Esophagus muscularis mucosa (tissue), 4 donors: ENCODE results near the gene MYPN.

Experiments
- EP300 ChIP-seq: sonication (generic); formaldehyde crosslinking; IDR thresholded peaks from one replicate; pipeline ENCODE4 v1.6.1; 2017; ENCODE audit warnings: antibody characterized with exemption
- POLR2A ChIP-seq: fragments of 450-650 bp; IDR thresholded peaks from one replicate; pipeline ENCODE4 v1.6.1; 2017; ENCODE audit warnings: antibody characterized with exemption, moderate library complexity, mild to moderate bottlenecking, low read depth
- TF ChIP-seq, protein P1 (sequence below), 3 experiments: fragments of 200-600 bp in 2 of 3; fragments of 450-650 bp in 1 of 3; sonication (generic) in 2 of 3; IDR thresholded peaks; one replicate each; pipeline ENCODE4 v1.5.1; 2017 to 2019; ENCODE audit warnings: antibody characterized with exemption in 3 of 3, mild to moderate bottlenecking in 2 of 3, moderate library complexity in 1 of 3

DNA sequence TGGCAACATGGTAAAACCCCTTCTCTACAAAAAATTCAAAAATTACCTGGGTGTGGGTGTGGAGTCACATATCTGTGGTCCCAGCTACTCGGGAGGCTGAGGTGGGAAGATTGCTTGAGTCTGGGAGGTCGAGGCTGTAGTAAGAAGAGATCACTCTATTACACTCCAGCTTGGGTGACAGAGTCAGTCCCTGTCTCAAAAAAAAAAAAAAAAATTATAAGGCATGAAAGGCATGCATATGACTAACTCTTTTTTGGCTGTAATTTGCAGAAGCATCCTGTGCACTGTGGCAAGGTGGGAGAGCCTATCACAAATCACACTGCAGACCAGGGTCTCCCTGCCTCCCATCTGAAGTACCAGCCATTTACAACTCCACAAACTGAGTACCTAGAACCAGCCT is 14.1 kb upstream of the MYPN start:
- TF ChIP-seq, protein P1, sequence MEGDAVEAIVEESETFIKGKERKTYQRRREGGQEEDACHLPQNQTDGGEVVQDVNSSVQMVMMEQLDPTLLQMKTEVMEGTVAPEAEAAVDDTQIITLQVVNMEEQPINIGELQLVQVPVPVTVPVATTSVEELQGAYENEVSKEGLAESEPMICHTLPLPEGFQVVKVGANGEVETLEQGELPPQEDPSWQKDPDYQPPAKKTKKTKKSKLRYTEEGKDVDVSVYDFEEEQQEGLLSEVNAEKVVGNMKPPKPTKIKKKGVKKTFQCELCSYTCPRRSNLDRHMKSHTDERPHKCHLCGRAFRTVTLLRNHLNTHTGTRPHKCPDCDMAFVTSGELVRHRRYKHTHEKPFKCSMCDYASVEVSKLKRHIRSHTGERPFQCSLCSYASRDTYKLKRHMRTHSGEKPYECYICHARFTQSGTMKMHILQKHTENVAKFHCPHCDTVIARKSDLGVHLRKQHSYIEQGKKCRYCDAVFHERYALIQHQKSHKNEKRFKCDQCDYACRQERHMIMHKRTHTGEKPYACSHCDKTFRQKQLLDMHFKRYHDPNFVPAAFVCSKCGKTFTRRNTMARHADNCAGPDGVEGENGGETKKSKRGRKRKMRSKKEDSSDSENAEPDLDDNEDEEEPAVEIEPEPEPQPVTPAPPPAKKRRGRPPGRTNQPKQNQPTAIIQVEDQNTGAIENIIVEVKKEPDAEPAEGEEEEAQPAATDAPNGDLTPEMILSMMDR (IDR thresholded peaks at IDR 0.05): no peak
- TF ChIP-seq POLR2A (no peak), EP300 (no peak)
